Body of pancreas (tissue), 4 donors: Measurements from ENCODE around the gene AFAP1L1.

Experiments used
- POLR2A ChIP-seq, 3 donors: fragments of 450-650 bp; IDR thresholded peaks; one replicate each; pipeline ENCODE4 v1.6.1; 2016; ENCODE audit warnings: antibody characterized with exemption in 3 of 3, mild to moderate bottlenecking in 2 of 3
- TF ChIP-seq, protein P1 (sequence below), 7 experiments: fragments of 450-650 bp in 4 of 7; fragments of 200-600 bp in 3 of 7; sonication (generic) in 3 of 7; IDR thresholded peaks; one replicate each; pipeline ENCODE4 v1.5.1; 2016 to 2019; ENCODE audit warnings: antibody characterized with exemption in 7 of 7

GRCh38 chr5:149374801-149375200 is 103.1 kb downstream of the AFAP1L1 start:
- TF ChIP-seq, protein P1, sequence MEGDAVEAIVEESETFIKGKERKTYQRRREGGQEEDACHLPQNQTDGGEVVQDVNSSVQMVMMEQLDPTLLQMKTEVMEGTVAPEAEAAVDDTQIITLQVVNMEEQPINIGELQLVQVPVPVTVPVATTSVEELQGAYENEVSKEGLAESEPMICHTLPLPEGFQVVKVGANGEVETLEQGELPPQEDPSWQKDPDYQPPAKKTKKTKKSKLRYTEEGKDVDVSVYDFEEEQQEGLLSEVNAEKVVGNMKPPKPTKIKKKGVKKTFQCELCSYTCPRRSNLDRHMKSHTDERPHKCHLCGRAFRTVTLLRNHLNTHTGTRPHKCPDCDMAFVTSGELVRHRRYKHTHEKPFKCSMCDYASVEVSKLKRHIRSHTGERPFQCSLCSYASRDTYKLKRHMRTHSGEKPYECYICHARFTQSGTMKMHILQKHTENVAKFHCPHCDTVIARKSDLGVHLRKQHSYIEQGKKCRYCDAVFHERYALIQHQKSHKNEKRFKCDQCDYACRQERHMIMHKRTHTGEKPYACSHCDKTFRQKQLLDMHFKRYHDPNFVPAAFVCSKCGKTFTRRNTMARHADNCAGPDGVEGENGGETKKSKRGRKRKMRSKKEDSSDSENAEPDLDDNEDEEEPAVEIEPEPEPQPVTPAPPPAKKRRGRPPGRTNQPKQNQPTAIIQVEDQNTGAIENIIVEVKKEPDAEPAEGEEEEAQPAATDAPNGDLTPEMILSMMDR (IDR thresholded peaks at IDR 0.05) = no peak
- no peak for TF ChIP-seq POLR2A (IDR thresholded peaks at IDR 0.05)
